Measurements from ENCODE around the gene DIMT1. TPM values are rescaled to one million over a fixed set of nuclear protein-coding genes. Genes with fewer than 3 reads are reported as not detected.

Gene DIMT1
- total and polyA plus RNA-seq, 4 donors = 7.9 to 12.6 (median 9.8) TPM

Small RNAs within 50 kb of the gene (small RNA-seq; reads per million reads assigned to genes)
- gene RNU6-661P = not detected

Other genes starting within 250 kb of the DIMT1 start
- gene KIF2A, start 97.7 kb downstream of the DIMT1 start, total RNA-seq = 10 to 100 TPM in 1 of 2 donors, 1 to 10 TPM in 1; 7.2 to 17.5 TPM
- 1 to 10 TPM; 3.8 to 6.3 TPM for gene KIF2A, start 97.7 kb downstream of the DIMT1 start, polyA plus RNA-seq
- 10 to 100 TPM; 11.9 to 20.6 TPM for gene IPO11, start 8.9 kb upstream of the DIMT1 start, total RNA-seq
- 1 to 10 TPM; 4.7 to 6.0 TPM for gene IPO11, start 8.9 kb upstream of the DIMT1 start, polyA plus RNA-seq
- gene LRRC70, start 174.9 kb upstream of the DIMT1 start, total RNA-seq = 1 to 10 TPM; 2.3 to 2.8 TPM
- 1 to 10 TPM in 1 of 2 donors, under 1 TPM in 1; 0.66 to 1.0 TPM for gene LRRC70, start 174.9 kb upstream of the DIMT1 start, polyA plus RNA-seq

All from liver (tissue), 5 donors.